ENCODE measurements around the gene CDH4.

CDH4 gene

DNA sequence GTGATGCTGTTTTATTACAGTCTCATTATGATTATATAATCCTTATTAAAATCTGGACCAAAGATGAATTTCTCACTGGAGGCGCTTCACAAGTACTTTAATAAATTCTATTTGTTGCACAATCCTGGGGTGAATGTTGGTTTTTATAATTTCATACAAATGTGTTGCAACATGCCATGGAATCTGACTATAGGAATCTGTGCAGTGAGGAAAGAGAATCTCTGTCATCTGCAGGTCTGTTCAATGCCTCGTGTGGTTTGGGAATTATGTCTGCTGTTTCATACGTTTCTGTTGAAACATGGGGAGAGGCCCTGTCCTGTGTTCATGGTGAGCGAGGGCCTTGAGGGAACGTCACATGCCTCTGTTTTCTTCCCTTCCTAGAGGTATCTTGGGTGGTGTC is 277.3 kb downstream of the CDH4 start:
- H3K4me1 ChIP-seq (ENCODE audit: control insufficient read depth, insufficient read depth, low read length) = no peaks in the 10 kb centered on the region
- H3K27me3 ChIP-seq (ENCODE audit: control insufficient read depth, insufficient read depth, low read length) = no peaks in the 10 kb centered on the region
- no peak overlapping the region for H3K4me3 ChIP-seq (ENCODE audit: low read depth, low read length)
- H3K9me3 ChIP-seq (ENCODE audit: control insufficient read depth, insufficient read depth, low read length) = no peaks in the 10 kb centered on the region
- H3K9ac ChIP-seq (ENCODE audit: low read depth, low read length) = no peak overlapping the region
- no peaks in the 10 kb centered on the region for H3K36me3 ChIP-seq (ENCODE audit: control insufficient read depth, insufficient read depth, low read length)

DNA sequence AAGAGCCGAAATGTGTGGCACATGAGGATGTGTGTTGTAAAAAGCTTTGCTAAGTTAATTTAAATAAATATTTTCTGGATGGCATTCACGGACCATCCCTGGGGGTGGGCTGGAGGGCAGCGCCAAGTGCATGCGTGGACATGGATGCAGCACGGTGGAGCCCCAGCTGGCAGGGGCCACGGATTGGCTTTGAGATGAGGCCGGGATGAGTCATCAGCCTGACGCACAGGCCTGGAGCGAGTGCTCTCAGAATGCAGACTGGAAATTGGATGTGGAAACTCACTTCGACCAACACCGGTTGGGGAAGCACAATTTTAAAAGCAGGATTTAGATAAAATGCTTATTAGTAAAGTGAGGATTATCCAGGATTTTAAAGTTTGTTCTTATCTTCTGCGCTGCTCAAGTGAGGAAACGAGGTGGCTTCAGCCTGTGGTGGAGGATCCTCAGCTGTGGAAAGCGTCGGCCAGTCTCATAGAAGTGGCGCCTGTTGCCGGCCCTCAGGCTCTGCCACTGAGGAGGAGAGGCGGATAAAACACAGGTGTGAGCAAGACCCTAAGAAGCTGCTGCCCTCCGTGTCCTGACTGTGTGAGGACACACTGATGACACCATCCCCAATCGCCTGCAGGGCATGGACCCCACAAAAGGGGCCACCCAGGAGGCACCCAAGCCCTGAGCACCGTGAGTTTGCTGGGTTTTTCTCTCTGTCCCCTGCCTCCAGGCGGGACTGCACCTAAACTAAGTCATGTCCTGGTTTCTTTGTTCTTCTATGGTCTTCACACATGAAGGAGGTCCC is 279.7 kb downstream of the CDH4 start:
- Histone ChIP-seq H3K4me3 (ENCODE audit: low read depth, low read length) (no peak overlapping the region), H3K9me3 (ENCODE audit: control insufficient read depth, insufficient read depth, low read length) (no peaks in the 10 kb centered on the region), H3K4me1 (ENCODE audit: control insufficient read depth, insufficient read depth, low read length) (no peaks in the 10 kb centered on the region), H3K27me3 (ENCODE audit: control insufficient read depth, insufficient read depth, low read length) (no peaks in the 10 kb centered on the region), H3K9ac (ENCODE audit: low read depth, low read length) (no peak overlapping the region), H3K36me3 (ENCODE audit: control insufficient read depth, insufficient read depth, low read length) (no peaks in the 10 kb centered on the region)

GRCh38 chr20:61532736-61533135 is 280.7 kb downstream of the CDH4 start:
- H3K36me3 ChIP-seq (ENCODE audit: control insufficient read depth, insufficient read depth, low read length) = no peaks in the 10 kb centered on the region
- H3K9me3 ChIP-seq (ENCODE audit: control insufficient read depth, insufficient read depth, low read length) = no peaks in the 10 kb centered on the region
- H3K4me3 ChIP-seq (ENCODE audit: low read depth, low read length) = no peak overlapping the region
- no peaks in the 10 kb centered on the region for H3K4me1 ChIP-seq (ENCODE audit: control insufficient read depth, insufficient read depth, low read length)
- no peak overlapping the region for H3K9ac ChIP-seq (ENCODE audit: low read depth, low read length)
- H3K27me3 ChIP-seq (ENCODE audit: control insufficient read depth, insufficient read depth, low read length) = no peaks in the 10 kb centered on the region

DNA sequence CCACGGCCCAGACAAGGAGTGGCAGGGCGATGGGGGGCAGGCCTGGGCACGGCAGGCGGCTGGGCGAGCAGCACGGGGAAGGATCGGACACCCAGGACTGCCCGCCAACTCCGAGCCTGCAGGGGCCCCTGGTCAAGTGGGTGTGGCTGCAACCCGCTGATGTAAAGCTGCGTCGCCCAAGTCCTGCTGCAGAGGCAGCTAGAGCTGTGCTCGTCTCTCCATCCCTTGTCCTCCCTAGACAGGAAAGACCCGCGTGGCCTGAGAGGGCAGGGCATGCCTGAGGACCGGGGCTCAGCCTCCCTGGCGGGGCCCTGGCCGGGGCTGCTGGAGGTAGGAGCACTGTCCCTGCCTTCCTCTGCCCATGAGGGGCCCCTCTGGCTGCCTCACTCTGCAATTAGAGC is 281.2 kb downstream of the CDH4 start:
- Histone ChIP-seq H3K36me3 (ENCODE audit: control insufficient read depth, insufficient read depth, low read length) (no peaks in the 10 kb centered on the region), H3K4me3 (ENCODE audit: low read depth, low read length) (no peak overlapping the region), H3K9me3 (ENCODE audit: control insufficient read depth, insufficient read depth, low read length) (no peaks in the 10 kb centered on the region), H3K4me1 (ENCODE audit: control insufficient read depth, insufficient read depth, low read length) (no peaks in the 10 kb centered on the region), H3K9ac (ENCODE audit: low read depth, low read length) (no peak overlapping the region), H3K27me3 (ENCODE audit: control insufficient read depth, insufficient read depth, low read length) (no peaks in the 10 kb centered on the region)

DNA sequence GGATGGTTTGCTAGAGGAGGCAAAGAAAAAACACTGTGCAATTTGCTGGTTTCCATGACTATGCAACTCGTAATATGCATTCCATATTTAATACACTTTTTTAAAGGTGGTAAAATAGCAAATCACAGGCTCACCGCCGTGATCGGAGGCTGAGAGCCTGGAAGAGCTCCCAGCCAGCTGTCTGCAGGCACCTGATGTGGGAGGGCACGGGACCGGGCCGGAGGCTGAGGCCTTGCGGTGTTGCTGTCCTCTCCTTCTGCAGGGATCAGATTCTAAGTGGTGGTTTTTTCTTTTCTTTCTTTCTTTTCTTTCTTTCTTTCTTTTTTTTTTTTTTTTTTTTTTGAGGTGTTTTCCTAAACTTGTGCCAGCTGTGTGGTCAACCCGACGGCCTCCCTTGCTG is 282.3 kb downstream of the CDH4 start:
- no peak overlapping the region for H3K9ac ChIP-seq (ENCODE audit: low read depth, low read length)
- H3K36me3 ChIP-seq (ENCODE audit: control insufficient read depth, insufficient read depth, low read length) = no peaks in the 10 kb centered on the region
- H3K4me1 ChIP-seq (ENCODE audit: control insufficient read depth, insufficient read depth, low read length) = no peaks in the 10 kb centered on the region
- no peaks in the 10 kb centered on the region for H3K27me3 ChIP-seq (ENCODE audit: control insufficient read depth, insufficient read depth, low read length)
- H3K4me3 ChIP-seq (ENCODE audit: low read depth, low read length) = no peak overlapping the region
- no peaks in the 10 kb centered on the region for H3K9me3 ChIP-seq (ENCODE audit: control insufficient read depth, insufficient read depth, low read length)

DNA sequence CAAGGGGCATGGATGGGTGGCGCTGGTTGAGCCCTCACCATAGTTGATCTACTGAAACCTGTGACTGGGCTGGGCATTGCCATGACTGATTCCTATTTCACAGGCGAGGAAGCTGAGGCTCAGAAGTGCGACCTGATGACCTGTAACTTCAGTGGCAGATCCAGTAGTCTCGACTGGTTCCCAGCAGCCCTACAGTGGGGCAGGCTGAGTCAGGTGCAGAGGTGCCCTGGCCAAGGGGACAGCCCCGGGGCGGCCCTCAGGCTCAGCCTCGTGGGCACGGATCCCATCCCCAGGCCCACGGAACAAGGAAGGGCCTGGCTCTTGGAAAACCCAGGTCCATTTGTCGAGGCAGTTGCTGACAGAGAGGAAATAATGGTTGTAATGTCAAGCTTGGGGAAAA is 283.0 kb downstream of the CDH4 start:
- no peak overlapping the region for H3K4me3 ChIP-seq (ENCODE audit: low read depth, low read length)
- H3K27me3 ChIP-seq (ENCODE audit: control insufficient read depth, insufficient read depth, low read length) = no peaks in the 10 kb centered on the region

DNA sequence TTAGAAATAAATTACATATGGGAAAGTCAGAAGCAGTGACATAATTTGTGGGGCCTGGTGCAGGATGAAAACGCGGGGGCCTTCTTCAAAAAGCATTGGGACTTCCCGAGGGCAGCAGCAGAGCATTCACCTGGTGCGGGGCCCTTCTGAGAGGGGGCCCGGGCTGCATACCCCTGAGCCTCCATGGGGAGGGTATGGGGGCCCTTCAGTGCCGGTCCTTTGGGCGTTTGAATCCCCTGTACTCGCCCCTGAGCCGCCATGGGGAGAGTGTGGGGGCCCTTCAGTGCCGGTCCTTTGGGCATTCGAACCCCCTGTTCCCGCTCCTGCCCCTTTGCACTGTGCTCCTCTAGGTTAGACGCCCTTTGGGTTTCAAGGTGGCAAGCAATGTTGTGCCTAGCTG is 283.5 kb downstream of the CDH4 start:
- Histone ChIP-seq H3K27me3 (ENCODE audit: control insufficient read depth, insufficient read depth, low read length) (no peaks in the 10 kb centered on the region), H3K4me1 (ENCODE audit: control insufficient read depth, insufficient read depth, low read length) (no peaks in the 10 kb centered on the region), H3K9me3 (ENCODE audit: control insufficient read depth, insufficient read depth, low read length) (no peaks in the 10 kb centered on the region), H3K9ac (ENCODE audit: low read depth, low read length) (no peak overlapping the region), H3K4me3 (ENCODE audit: low read depth, low read length) (no peak overlapping the region), H3K36me3 (ENCODE audit: control insufficient read depth, insufficient read depth, low read length) (no peaks in the 10 kb centered on the region)

More for the DNA sequence above, 283.0 kb downstream of the CDH4 start:
- Histone ChIP-seq H3K9me3 (ENCODE audit: control insufficient read depth, insufficient read depth, low read length) (no peaks in the 10 kb centered on the region), H3K9ac (ENCODE audit: low read depth, low read length) (no peak overlapping the region), H3K36me3 (ENCODE audit: control insufficient read depth, insufficient read depth, low read length) (no peaks in the 10 kb centered on the region), H3K4me1 (ENCODE audit: control insufficient read depth, insufficient read depth, low read length) (no peaks in the 10 kb centered on the region)

GRCh38 chr20:61535956-61536355 is 283.9 kb downstream of the CDH4 start:
- H3K36me3 ChIP-seq (ENCODE audit: control insufficient read depth, insufficient read depth, low read length) = no peaks in the 10 kb centered on the region
- no peaks in the 10 kb centered on the region for H3K4me1 ChIP-seq (ENCODE audit: control insufficient read depth, insufficient read depth, low read length)
- H3K9me3 ChIP-seq (ENCODE audit: control insufficient read depth, insufficient read depth, low read length) = no peaks in the 10 kb centered on the region
- H3K4me3 ChIP-seq (ENCODE audit: low read depth, low read length) = no peak overlapping the region
- no peaks in the 10 kb centered on the region for H3K27me3 ChIP-seq (ENCODE audit: control insufficient read depth, insufficient read depth, low read length)
- H3K9ac ChIP-seq (ENCODE audit: low read depth, low read length) = no peak overlapping the region

DNA sequence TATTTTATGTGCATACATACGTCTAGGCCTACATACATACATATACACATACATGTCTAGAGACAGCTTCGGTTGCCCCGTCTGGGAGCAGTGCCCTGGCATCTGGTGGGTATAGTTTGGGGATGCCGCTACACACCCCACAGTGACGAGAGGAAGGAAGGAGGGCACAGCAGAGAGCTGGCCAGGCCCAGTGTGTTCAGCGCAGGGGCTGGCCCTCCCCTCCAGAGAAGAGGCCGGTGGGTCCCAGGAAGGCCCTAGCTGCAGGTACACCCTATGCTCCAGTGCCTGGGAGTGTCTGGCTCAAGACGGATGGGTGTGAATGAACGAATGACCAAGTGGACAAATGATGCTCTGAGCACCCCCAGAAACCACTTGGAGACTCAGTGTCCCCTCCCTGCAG is 284.6 kb downstream of the CDH4 start:
- Histone ChIP-seq H3K4me3 (ENCODE audit: low read depth, low read length) (no peak overlapping the region), H3K27me3 (ENCODE audit: control insufficient read depth, insufficient read depth, low read length) (no peaks in the 10 kb centered on the region), H3K4me1 (ENCODE audit: control insufficient read depth, insufficient read depth, low read length) (no peaks in the 10 kb centered on the region), H3K9ac (ENCODE audit: low read depth, low read length) (no peak overlapping the region), H3K36me3 (ENCODE audit: control insufficient read depth, insufficient read depth, low read length) (no peaks in the 10 kb centered on the region), H3K9me3 (ENCODE audit: control insufficient read depth, insufficient read depth, low read length) (no peaks in the 10 kb centered on the region)

- no peaks in the 10 kb centered on the region for H3K27me3 ChIP-seq (ENCODE audit: control insufficient read depth, insufficient read depth, low read length)
- H3K9me3 ChIP-seq (ENCODE audit: control insufficient read depth, insufficient read depth, low read length) = no peaks in the 10 kb centered on the region
- H3K36me3 ChIP-seq (ENCODE audit: control insufficient read depth, insufficient read depth, low read length) = no peaks in the 10 kb centered on the region
- no peak overlapping the region for H3K4me3 ChIP-seq (ENCODE audit: low read depth, low read length)
- H3K9ac ChIP-seq (ENCODE audit: low read depth, low read length) = no peak overlapping the region
- H3K4me1 ChIP-seq (ENCODE audit: control insufficient read depth, insufficient read depth, low read length) = no peaks in the 10 kb centered on the region
Measured at GRCh38 chr20:61537239-61538182, 285.4 kb downstream of the CDH4 start.

GRCh38 chr20:61538183-61538942 is 286.3 kb downstream of the CDH4 start:
- Histone ChIP-seq H3K9ac (ENCODE audit: low read depth, low read length) (no peak overlapping the region), H3K4me3 (ENCODE audit: low read depth, low read length) (no peak overlapping the region), H3K4me1 (ENCODE audit: control insufficient read depth, insufficient read depth, low read length) (no peaks in the 10 kb centered on the region), H3K27me3 (ENCODE audit: control insufficient read depth, insufficient read depth, low read length) (no peaks in the 10 kb centered on the region), H3K36me3 (ENCODE audit: control insufficient read depth, insufficient read depth, low read length) (no peaks in the 10 kb centered on the region), H3K9me3 (ENCODE audit: control insufficient read depth, insufficient read depth, low read length) (no peaks in the 10 kb centered on the region)
